SK-N-SH (cell line): ENCODE results near the gene IL10RB.

Source experiments
- GATA2 ChIP-seq: sonication (generic); formaldehyde crosslinking; IDR thresholded peaks from 2 replicates; pipeline ENCODE4 v1.5.0; 2020; ENCODE audit warnings: mild to moderate bottlenecking, missing genetic modification reagents
- MXI1 ChIP-seq: IDR thresholded peaks from 2 replicates; pipeline ENCODE4 v1.6.1; 2012; ENCODE audit warnings: mild to moderate bottlenecking, low read depth, low read length, improper control_type of control experiment
- RFX5 ChIP-seq: IDR thresholded peaks from 2 replicates; pipeline ENCODE4 v1.6.1; 2012; ENCODE audit warnings: mild to moderate bottlenecking, improper control_type of control experiment, low read length
- TF ChIP-seq, protein P1 (sequence below): fragments of 200-600 bp; sonication (generic); IDR thresholded peaks from 2 replicates; pipeline ENCODE4 v1.6.1; 2017; ENCODE audit warnings: antibody characterized with exemption, mild to moderate bottlenecking, moderate library complexity

- no peak for TF ChIP-seq GATA2 (CRISPR knock-in tag)
- TF ChIP-seq, protein P1, sequence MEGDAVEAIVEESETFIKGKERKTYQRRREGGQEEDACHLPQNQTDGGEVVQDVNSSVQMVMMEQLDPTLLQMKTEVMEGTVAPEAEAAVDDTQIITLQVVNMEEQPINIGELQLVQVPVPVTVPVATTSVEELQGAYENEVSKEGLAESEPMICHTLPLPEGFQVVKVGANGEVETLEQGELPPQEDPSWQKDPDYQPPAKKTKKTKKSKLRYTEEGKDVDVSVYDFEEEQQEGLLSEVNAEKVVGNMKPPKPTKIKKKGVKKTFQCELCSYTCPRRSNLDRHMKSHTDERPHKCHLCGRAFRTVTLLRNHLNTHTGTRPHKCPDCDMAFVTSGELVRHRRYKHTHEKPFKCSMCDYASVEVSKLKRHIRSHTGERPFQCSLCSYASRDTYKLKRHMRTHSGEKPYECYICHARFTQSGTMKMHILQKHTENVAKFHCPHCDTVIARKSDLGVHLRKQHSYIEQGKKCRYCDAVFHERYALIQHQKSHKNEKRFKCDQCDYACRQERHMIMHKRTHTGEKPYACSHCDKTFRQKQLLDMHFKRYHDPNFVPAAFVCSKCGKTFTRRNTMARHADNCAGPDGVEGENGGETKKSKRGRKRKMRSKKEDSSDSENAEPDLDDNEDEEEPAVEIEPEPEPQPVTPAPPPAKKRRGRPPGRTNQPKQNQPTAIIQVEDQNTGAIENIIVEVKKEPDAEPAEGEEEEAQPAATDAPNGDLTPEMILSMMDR = no peak
- TF ChIP-seq MXI1 = no peak
- TF ChIP-seq RFX5 = no peak
Measured at GRCh38 chr21:33279330-33279820, 13.2 kb downstream of the IL10RB start.
